Ramos (cell line): ENCODE measurements around the gene ATP6V0D1.

Experiments
- in situ Hi-C: fragments of 300-500 bp; cut with MboI; formaldehyde crosslinking; loops from one replicate; pipeline ENCODE4 v1.14.3; 2022; ENCODE audit warnings: low sequenced_read_pairs; ENCODE audit not compliant: unreplicated experiment

ATP6V0D1 gene

GRCh38 chr16:67397036-67397801, 83.7 kb downstream of the ATP6V0D1 start:
- in situ Hi-C loops, result no loop called here

GRCh38 chr16:67396159-67397035, 84.6 kb downstream of the ATP6V0D1 start:
- in situ Hi-C loops, result no loop called here

- in situ Hi-C loops, result no loop called here
Measured at GRCh38 chr16:67395458-67396158, 85.3 kb downstream of the ATP6V0D1 start.

GRCh38 chr16:67395105-67395457, 85.9 kb downstream of the ATP6V0D1 start:
- in situ Hi-C loops, result no loop called here

- in situ Hi-C loops, result no loop called here
Measured at GRCh38 chr16:67394155-67395104, 86.5 kb downstream of the ATP6V0D1 start.

GRCh38 chr16:67393788-67394154, 87.2 kb downstream of the ATP6V0D1 start:
- in situ Hi-C loops, result no loop called here

- in situ Hi-C loops, result no loop called here
Measured at GRCh38 chr16:67393111-67393787, 87.7 kb downstream of the ATP6V0D1 start, which contains the start of gene TPPP3. Gene TPPP3 (minus strand): TSS chr16:67393498. CDS start chr16:67391111, 2,387 bp downstream.

GRCh38 chr16:67392301-67393059, 88.5 kb downstream of the ATP6V0D1 start:
- in situ Hi-C loops, result no loop called here

- in situ Hi-C loops, result no loop called here
Measured at GRCh38 chr16:67391424-67392300, 89.3 kb downstream of the ATP6V0D1 start.

- in situ Hi-C loops, result no loop called here
Measured at GRCh38 chr16:67390816-67391423, 90.0 kb downstream of the ATP6V0D1 start.

- in situ Hi-C loops, result no loop called here
Measured at GRCh38 chr16:67389911-67390815, 90.8 kb downstream of the ATP6V0D1 start.

GRCh38 chr16:67388591-67388990, 92.4 kb downstream of the ATP6V0D1 start:
- in situ Hi-C loops, result no loop called here

- in situ Hi-C loops, result no loop called here
Measured at GRCh38 chr16:67388191-67388590, 92.8 kb downstream of the ATP6V0D1 start.
